Stomach (tissue), 4 donors: ENCODE data around the gene COP1.

Experiments used
- EP300 ChIP-seq: sonication (generic); formaldehyde crosslinking; IDR thresholded peaks from one replicate; pipeline ENCODE4 v1.6.1; 2017; ENCODE audit warnings: antibody characterized with exemption
- POLR2A ChIP-seq, 4 donors: fragments of 450-650 bp; IDR thresholded peaks; one replicate each; pipeline ENCODE4 v1.6.1; 2016; ENCODE audit warnings: antibody characterized with exemption in 4 of 4, control low read depth in 2 of 4, mild to moderate bottlenecking in 1 of 4, moderate library complexity in 1 of 4
- POLR2AphosphoS5 ChIP-seq, 3 donors: sonication (generic); formaldehyde crosslinking; IDR thresholded peaks; one replicate each; pipeline ENCODE4 v1.6.1; 2016; ENCODE audit warnings: antibody characterized with exemption in 3 of 3
- TF ChIP-seq, protein P1 (sequence below), 7 experiments: fragments of 450-650 bp in 4 of 7; fragments of 200-600 bp in 3 of 7; sonication (generic) in 3 of 7; IDR thresholded peaks; one replicate each; pipeline ENCODE4 v1.5.1; 2016 to 2019; ENCODE audit warnings: antibody characterized with exemption in 7 of 7, control low read depth in 2 of 7, mild to moderate bottlenecking in 1 of 7

DNA sequence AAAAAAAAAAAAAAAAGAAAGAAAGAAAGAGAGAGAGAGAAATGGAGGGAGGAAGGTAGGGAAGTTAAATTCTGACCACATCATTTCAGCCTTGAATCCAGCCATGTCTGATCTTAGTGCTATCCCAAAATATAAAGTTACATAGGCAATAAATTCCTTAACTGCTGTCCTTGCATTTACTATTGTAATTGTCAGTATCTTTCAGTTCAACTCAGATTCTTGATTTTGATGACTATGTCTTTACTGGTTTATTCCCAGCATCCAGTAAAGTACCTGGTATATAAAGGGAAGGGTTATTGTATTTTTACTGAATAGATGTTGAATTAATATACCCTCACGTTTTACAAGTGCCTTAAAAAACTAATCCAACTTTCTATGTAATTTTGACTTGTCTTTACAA, 8.9 kb upstream of the COP1 start:
- TF ChIP-seq, protein P1, sequence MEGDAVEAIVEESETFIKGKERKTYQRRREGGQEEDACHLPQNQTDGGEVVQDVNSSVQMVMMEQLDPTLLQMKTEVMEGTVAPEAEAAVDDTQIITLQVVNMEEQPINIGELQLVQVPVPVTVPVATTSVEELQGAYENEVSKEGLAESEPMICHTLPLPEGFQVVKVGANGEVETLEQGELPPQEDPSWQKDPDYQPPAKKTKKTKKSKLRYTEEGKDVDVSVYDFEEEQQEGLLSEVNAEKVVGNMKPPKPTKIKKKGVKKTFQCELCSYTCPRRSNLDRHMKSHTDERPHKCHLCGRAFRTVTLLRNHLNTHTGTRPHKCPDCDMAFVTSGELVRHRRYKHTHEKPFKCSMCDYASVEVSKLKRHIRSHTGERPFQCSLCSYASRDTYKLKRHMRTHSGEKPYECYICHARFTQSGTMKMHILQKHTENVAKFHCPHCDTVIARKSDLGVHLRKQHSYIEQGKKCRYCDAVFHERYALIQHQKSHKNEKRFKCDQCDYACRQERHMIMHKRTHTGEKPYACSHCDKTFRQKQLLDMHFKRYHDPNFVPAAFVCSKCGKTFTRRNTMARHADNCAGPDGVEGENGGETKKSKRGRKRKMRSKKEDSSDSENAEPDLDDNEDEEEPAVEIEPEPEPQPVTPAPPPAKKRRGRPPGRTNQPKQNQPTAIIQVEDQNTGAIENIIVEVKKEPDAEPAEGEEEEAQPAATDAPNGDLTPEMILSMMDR (IDR thresholded peaks at IDR 0.05): no peak
- TF ChIP-seq POLR2AphosphoS5 (IDR thresholded peaks at IDR 0.05) (no peak), POLR2A (IDR thresholded peaks at IDR 0.05) (no peak), EP300 (no peak)
